Activated CD4-positive, alpha-beta T cell treated with anti-CD3 and anti-CD28 coated beads, Interleukin-2, amount 50 U/mL, for 1 hour (primary cell): ENCODE results near the gene POU2F1.

Experiments used
- DNase-seq: peaks from one replicate; pipeline ENCODE4 v3.0.0-alpha.2; 2020

The POU2F1 gene

GRCh38 chr1:167476061-167476460, 255.4 kb downstream of the POU2F1 start:
- no peak for DNase-seq
